HFFc6 (cell line): ENCODE measurements around the gene FBXW11. TPM values are rescaled to one million over a fixed set of nuclear protein-coding genes. Genes with fewer than 3 reads are reported as not detected.

Experiments
- DNase-seq: peaks from one replicate; pipeline ENCODE4 v3.0.0-alpha.2; 2018
- H3K27ac Mint-ChIP-seq: 2 replicates; pipeline ENCODE4 v1.8.0; 2020; ENCODE audit warnings: mild to moderate bottlenecking, mixed read lengths
- H3K27me3 Mint-ChIP-seq: 2 replicates; pipeline ENCODE4 v1.8.0; 2021; ENCODE audit warnings: mild to moderate bottlenecking, moderate library complexity, mixed read lengths; ENCODE audit not compliant: insufficient read depth
- H3K36me3 Mint-ChIP-seq: 2 replicates; pipeline ENCODE4 v1.8.0; 2021; ENCODE audit warnings: low read depth, mixed read lengths
- H3K4me1 Mint-ChIP-seq: 2 replicates; pipeline ENCODE4 v1.8.0; 2020; ENCODE audit warnings: low read depth, mixed read lengths
- H3K4me3 Mint-ChIP-seq: 2 replicates; pipeline ENCODE4 v1.8.0; 2020; ENCODE audit warnings: mild to moderate bottlenecking, moderate library complexity, mixed read lengths
- H3K9me3 Mint-ChIP-seq: 2 replicates; pipeline ENCODE4 v1.8.0; 2020; ENCODE audit warnings: mild to moderate bottlenecking, mixed read lengths
- total RNA-seq, 6 experiments: library from RNA; stranded (reverse); fragmentation: NEBNext Ultra II Directional; extraction: Animal tissue kit (Norgen Biotek cat#: 25700); gene quantifications; 2 replicates in 1 of 6; 3 replicates in 5 of 6; pipeline ENCODE4 v1.2.3, GENCODE V29; 2021
- TF ChIP-seq, protein P1 (sequence below): fragments of 200-600 bp; sonication (generic); IDR thresholded peaks from 2 replicates; pipeline ENCODE4 v1.5.0; 2021; ENCODE audit warnings: antibody characterized with exemption, mild to moderate bottlenecking

The FBXW11 gene
- total RNA-seq, 6 experiments from 2014 or later = 54.5 to 60.5 (median 58.5) TPM

DNA sequence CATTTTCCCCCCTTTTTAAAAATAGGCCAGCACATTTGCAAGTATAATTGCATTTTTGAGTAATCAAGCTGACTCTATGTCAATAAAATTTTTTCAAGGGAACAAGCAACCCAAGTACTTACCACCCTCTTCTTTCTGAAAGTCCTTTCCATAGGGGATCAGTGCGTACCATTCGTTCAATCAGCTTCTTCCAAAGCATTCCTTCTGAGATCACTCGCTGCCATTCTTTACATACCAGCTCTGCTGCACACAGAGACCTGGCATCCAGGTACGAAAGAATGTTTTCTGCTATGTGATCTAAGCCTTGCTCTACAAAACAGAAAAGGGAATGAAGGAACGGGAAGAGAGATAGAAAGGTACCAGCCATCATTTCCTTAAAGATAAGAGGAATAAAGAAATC is 106.6 kb downstream of the FBXW11 start:
- Mint-ChIP-seq H3K9me3 (no peaks in the 10 kb centered on the region), H3K27ac (no peak overlapping the region), H3K27me3 (no peaks in the 10 kb centered on the region; the same call in 1 of the 2 replicates), H3K4me1 (peaks cover 28% of the 10 kb centered on the region), H3K36me3 (no peaks in the 10 kb centered on the region), H3K4me3 (no peak overlapping the region)
- TF ChIP-seq, protein P1, sequence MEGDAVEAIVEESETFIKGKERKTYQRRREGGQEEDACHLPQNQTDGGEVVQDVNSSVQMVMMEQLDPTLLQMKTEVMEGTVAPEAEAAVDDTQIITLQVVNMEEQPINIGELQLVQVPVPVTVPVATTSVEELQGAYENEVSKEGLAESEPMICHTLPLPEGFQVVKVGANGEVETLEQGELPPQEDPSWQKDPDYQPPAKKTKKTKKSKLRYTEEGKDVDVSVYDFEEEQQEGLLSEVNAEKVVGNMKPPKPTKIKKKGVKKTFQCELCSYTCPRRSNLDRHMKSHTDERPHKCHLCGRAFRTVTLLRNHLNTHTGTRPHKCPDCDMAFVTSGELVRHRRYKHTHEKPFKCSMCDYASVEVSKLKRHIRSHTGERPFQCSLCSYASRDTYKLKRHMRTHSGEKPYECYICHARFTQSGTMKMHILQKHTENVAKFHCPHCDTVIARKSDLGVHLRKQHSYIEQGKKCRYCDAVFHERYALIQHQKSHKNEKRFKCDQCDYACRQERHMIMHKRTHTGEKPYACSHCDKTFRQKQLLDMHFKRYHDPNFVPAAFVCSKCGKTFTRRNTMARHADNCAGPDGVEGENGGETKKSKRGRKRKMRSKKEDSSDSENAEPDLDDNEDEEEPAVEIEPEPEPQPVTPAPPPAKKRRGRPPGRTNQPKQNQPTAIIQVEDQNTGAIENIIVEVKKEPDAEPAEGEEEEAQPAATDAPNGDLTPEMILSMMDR = no peak
- no peak for DNase-seq

DNA sequence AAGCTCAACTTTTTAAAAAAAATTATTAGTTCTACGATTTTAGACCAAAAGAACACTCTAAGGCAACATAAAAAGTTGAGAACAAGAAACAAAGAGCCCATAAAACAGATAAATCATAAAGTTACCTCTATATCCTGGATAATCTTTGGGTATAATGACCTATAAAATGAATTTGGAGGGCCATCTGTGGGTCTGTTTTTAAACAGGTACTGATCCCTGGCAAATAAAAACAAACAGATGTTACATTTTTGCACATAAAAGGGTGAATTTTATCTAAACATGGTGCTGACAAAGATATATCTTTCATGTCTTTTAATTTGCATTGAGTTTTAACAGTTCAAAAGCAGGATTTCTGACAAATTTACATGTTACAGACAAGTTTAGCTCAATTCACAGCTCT is 107.6 kb downstream of the FBXW11 start:
- no peak overlapping the region for H3K27ac Mint-ChIP-seq

GRCh38 chr5:171898386-171898785 is 108.1 kb downstream of the FBXW11 start:
- TF ChIP-seq, protein P1 = no peak
- H3K27ac Mint-ChIP-seq = no peak overlapping the region

More for the DNA sequence above, 107.6 kb downstream of the FBXW11 start:
- TF ChIP-seq, protein P1 = no peak
- Mint-ChIP-seq H3K36me3 (no peaks in the 10 kb centered on the region), H3K4me3 (no peak overlapping the region), H3K4me1 (peaks cover 35% of the 10 kb centered on the region), H3K9me3 (no peaks in the 10 kb centered on the region), H3K27me3 (no peaks in the 10 kb centered on the region; the same call in 1 of the 2 replicates)
- no peak for DNase-seq

GRCh38 chr5:171897231-171897630 is 109.2 kb downstream of the FBXW11 start:
- Mint-ChIP-seq H3K27me3 (no peaks in the 10 kb centered on the region; the same call in 1 of the 2 replicates), H3K4me1 (peaks cover 48% of the 10 kb centered on the region), H3K4me3 (no peak overlapping the region), H3K9me3 (no peaks in the 10 kb centered on the region), H3K27ac (no peak overlapping the region), H3K36me3 (peaks cover 8% of the 10 kb centered on the region; the same call in 1 of the 2 replicates)
- no peak for DNase-seq
- TF ChIP-seq, protein P1 = no peak

More at GRCh38 chr5:171898386-171898785, 108.1 kb downstream of the FBXW11 start:
- H3K36me3 Mint-ChIP-seq = peaks cover 2% of the 10 kb centered on the region; the same call in 1 of the 2 replicates
- H3K4me3 Mint-ChIP-seq = no peak overlapping the region
- no peaks in the 10 kb centered on the region; the same call in 1 of the 2 replicates for H3K27me3 Mint-ChIP-seq
- no peaks in the 10 kb centered on the region for H3K9me3 Mint-ChIP-seq
- peaks cover 40% of the 10 kb centered on the region for H3K4me1 Mint-ChIP-seq
- no peak for DNase-seq

DNA sequence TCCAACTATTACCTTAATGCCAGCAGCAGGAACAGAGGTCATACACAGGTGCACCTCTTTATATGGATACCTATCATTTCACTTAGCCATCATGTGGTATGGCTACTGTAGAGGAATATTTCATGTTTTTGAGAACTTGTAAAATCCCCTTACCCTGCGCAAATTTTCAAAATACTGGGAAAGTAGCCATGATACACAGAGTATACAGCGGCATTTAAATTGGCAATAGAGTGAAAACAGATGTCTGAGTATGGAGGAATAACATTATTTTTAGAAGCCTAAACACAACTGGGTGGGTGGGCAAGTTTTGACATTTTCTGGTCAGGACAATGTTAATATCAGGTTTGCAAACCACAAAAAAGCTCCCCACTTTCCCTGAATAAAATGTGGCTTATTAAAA is 111.4 kb downstream of the FBXW11 start:
- TF ChIP-seq, protein P1 = no peak
- peaks cover 19% of the 10 kb centered on the region for H3K36me3 Mint-ChIP-seq
- no peak overlapping the region for H3K27ac Mint-ChIP-seq
- H3K27me3 Mint-ChIP-seq = no peaks in the 10 kb centered on the region; the same call in 1 of the 2 replicates
- DNase-seq = no peak
- H3K9me3 Mint-ChIP-seq = no peaks in the 10 kb centered on the region
- H3K4me3 Mint-ChIP-seq = no peak overlapping the region
- H3K4me1 Mint-ChIP-seq = peaks cover 42% of the 10 kb centered on the region
